ENCODE data around the gene HMGCS1.
"Not testable (repeated sequence)": the region's sequence is repeated elsewhere in the genome, so short reads cannot be mapped to it uniquely, and the experiment has no call there.

Gene HMGCS1

GRCh38 chr5:43312076-43312661 lies 1.0 kb downstream of the HMGCS1 start:
- no peak for DNase-seq

GRCh38 chr5:43309637-43310036 lies 3.6 kb downstream of the HMGCS1 start:
- DNase-seq: no peak

- DNase-seq: no peak
These were observed 4.1 kb downstream of the HMGCS1 start for GRCh38 chr5:43309122-43309521.

- not testable (repeated sequence) for DNase-seq
These were observed 6.3 kb downstream of the HMGCS1 start for GRCh38 chr5:43306954-43307353.

- no peak for DNase-seq
These were observed 7.2 kb downstream of the HMGCS1 start for GRCh38 chr5:43305948-43306565.

- no peak for DNase-seq
These were observed 8.7 kb downstream of the HMGCS1 start for GRCh38 chr5:43304525-43304924.

GRCh38 chr5:43303242-43303641 lies 10.0 kb downstream of the HMGCS1 start:
- no peak for DNase-seq

GRCh38 chr5:43302481-43302880 lies 10.7 kb downstream of the HMGCS1 start:
- DNase-seq: no peak

- no peak for DNase-seq
These were observed 11.5 kb downstream of the HMGCS1 start for GRCh38 chr5:43301653-43302091.

- DNase-seq: no peak
These were observed 13.1 kb downstream of the HMGCS1 start for GRCh38 chr5:43300112-43300511.

- no peak for DNase-seq
These were observed 14.8 kb downstream of the HMGCS1 start for GRCh38 chr5:43298443-43298842.

GRCh38 chr5:43296835-43297234 lies 16.4 kb downstream of the HMGCS1 start:
- no peak for DNase-seq

- DNase-seq: no peak
These were observed 18.0 kb downstream of the HMGCS1 start for GRCh38 chr5:43295202-43295601.

- DNase-seq: no peak
These were observed 19.0 kb downstream of the HMGCS1 start for GRCh38 chr5:43294226-43294625.

GRCh38 chr5:43290726-43291125 lies 22.5 kb downstream of the HMGCS1 start:
- DNase-seq: no peak

GRCh38 chr5:43288269-43288831 lies 24.9 kb downstream of the HMGCS1 start:
- DNase-seq: no peak

GRCh38 chr5:43287493-43287892 lies 25.7 kb downstream of the HMGCS1 start:
- DNase-seq: no peak

- no peak for DNase-seq
These were observed 26.6 kb downstream of the HMGCS1 start for GRCh38 chr5:43286623-43287022.

GRCh38 chr5:43281840-43282658 lies 31.2 kb downstream of the HMGCS1 start:
- DNase-seq: no peak

GRCh38 chr5:43279548-43280274 lies 33.5 kb downstream of the HMGCS1 start:
- no peak for DNase-seq

- DNase-seq: no peak
These were observed 37.8 kb downstream of the HMGCS1 start for GRCh38 chr5:43275391-43275790.

GRCh38 chr5:43274435-43275114 lies 38.6 kb downstream of the HMGCS1 start:
- no peak for DNase-seq
